ENCODE data around the gene SHE. TPM values are rescaled to one million over a fixed set of nuclear protein-coding genes. Genes with fewer than 3 reads are reported as not detected.
A peak's percentile ranks its signal among the peaks of the same experiment; 100 is the strongest.
"Not testable (repeated sequence)": the region's sequence is repeated elsewhere in the genome, so short reads cannot be mapped to it uniquely, and the experiment has no call there.

Gene SHE
- total and polyA plus RNA-seq, 2 experiments from 2014 or later, result 2.0 to 2.7 TPM

- Histone ChIP-seq H3K27me3 (peaks cover 18% of the 10 kb centered on the region), H3K27ac (no peak overlapping the region), H3K9me3 (ENCODE audit: low read depth) (no peaks in the 10 kb centered on the region), H3K4me1 (ENCODE audit: low read depth) (peaks cover 10% of the 10 kb centered on the region), H3K4me3 (no peak overlapping the region), H3K36me3 (no peaks in the 10 kb centered on the region)
- no peak for DNase-seq (ENCODE audit: low read depth in 1 of 2, low spot score in 1 of 2)
- no peak for TF ChIP-seq CTCF (IDR thresholded peaks at IDR 0.05; ENCODE audit: low read depth, low read length)
These were observed 11.9 kb downstream of the SHE start for GRCh38 chr1:154490317-154490716.

- Histone ChIP-seq H3K36me3 (no peaks in the 10 kb centered on the region), H3K27ac (no peak overlapping the region), H3K4me1 (ENCODE audit: low read depth) (peaks cover 8% of the 10 kb centered on the region), H3K4me3 (no peak overlapping the region), H3K27me3 (peaks cover 18% of the 10 kb centered on the region), H3K9me3 (ENCODE audit: low read depth) (no peaks in the 10 kb centered on the region)
- no peak for TF ChIP-seq CTCF (IDR thresholded peaks at IDR 0.05; ENCODE audit: low read depth, low read length)
- no peak for DNase-seq (ENCODE audit: low read depth in 1 of 2, low spot score in 1 of 2)
These were observed 12.4 kb downstream of the SHE start for GRCh38 chr1:154489695-154490274.

- H3K4me1 ChIP-seq (ENCODE audit: low read depth), result peaks cover 8% of the 10 kb centered on the region
- H3K36me3 ChIP-seq, result no peaks in the 10 kb centered on the region
- H3K9me3 ChIP-seq (ENCODE audit: low read depth), result no peaks in the 10 kb centered on the region
- no peak for TF ChIP-seq CTCF (IDR thresholded peaks at IDR 0.05; ENCODE audit: low read depth, low read length)
- no peak for DNase-seq (ENCODE audit: low read depth in 1 of 2, low spot score in 1 of 2)
- peaks cover 18% of the 10 kb centered on the region for H3K27me3 ChIP-seq
- no peak overlapping the region for H3K27ac ChIP-seq
- no peak overlapping the region for H3K4me3 ChIP-seq
These were observed 13.3 kb downstream of the SHE start for GRCh38 chr1:154488922-154489321.

- not testable (repeated sequence) for H3K4me3 ChIP-seq; H3K27ac ChIP-seq; DNase-seq (ENCODE audit: low read depth in 1 of 2, low spot score in 1 of 2); H3K9me3 ChIP-seq (ENCODE audit: low read depth); H3K36me3 ChIP-seq; H3K4me1 ChIP-seq (ENCODE audit: low read depth)
- H3K27me3 ChIP-seq, result peaks cover 18% of the 10 kb centered on the region
These were observed 15.5 kb downstream of the SHE start for GRCh38 chr1:154486756-154487155.

GRCh38 chr1:154485910-154486496, 16.2 kb downstream of the SHE start:
- Histone ChIP-seq H3K27me3 (peaks cover 13% of the 10 kb centered on the region), H3K27ac (no peak overlapping the region), H3K4me1 (ENCODE audit: low read depth) (peaks cover 4% of the 10 kb centered on the region), H3K36me3 (no peaks in the 10 kb centered on the region), H3K9me3 (ENCODE audit: low read depth) (no peaks in the 10 kb centered on the region), H3K4me3 (no peak overlapping the region)
- TF ChIP-seq CTCF (IDR thresholded peaks at IDR 0.05; ENCODE audit: low read depth, low read length), result no peak
- DNase-seq (ENCODE audit: low read depth in 1 of 2, low spot score in 1 of 2), result peak in 1 of 2 donors; percentile 34

- Histone ChIP-seq H3K4me3 (no peak overlapping the region), H3K9me3 (ENCODE audit: low read depth) (no peaks in the 10 kb centered on the region), H3K27ac (no peak overlapping the region), H3K27me3 (peaks cover 9% of the 10 kb centered on the region), H3K36me3 (no peaks in the 10 kb centered on the region), H3K4me1 (ENCODE audit: low read depth) (peaks cover 9% of the 10 kb centered on the region)
- TF ChIP-seq CTCF (IDR thresholded peaks at IDR 0.05; ENCODE audit: low read depth, low read length), result no peak
- peak in 1 of 2 donors; percentile 78 for DNase-seq (ENCODE audit: low read depth in 1 of 2, low spot score in 1 of 2)
These were observed 17.1 kb downstream of the SHE start for GRCh38 chr1:154485106-154485505.

Data from cardiac muscle cell (in vitro differentiated cells and primary cell).